Endometrium (tissue), 2 donors: ENCODE measurements around the gene TM2D1.
"Not testable (repeated sequence)": the region's sequence is repeated elsewhere in the genome, so short reads cannot be mapped to it uniquely, and the experiment has no call there.

ENCODE experiments used
- FAIRE-seq: peaks from 2 replicates; lab custom pipeline; 2012; peaks lifted over from hg19 to GRCh38; lab: Jason Lieb, UNC
- donor health status: control.
- donor health status: control.

Gene TM2D1

DNA sequence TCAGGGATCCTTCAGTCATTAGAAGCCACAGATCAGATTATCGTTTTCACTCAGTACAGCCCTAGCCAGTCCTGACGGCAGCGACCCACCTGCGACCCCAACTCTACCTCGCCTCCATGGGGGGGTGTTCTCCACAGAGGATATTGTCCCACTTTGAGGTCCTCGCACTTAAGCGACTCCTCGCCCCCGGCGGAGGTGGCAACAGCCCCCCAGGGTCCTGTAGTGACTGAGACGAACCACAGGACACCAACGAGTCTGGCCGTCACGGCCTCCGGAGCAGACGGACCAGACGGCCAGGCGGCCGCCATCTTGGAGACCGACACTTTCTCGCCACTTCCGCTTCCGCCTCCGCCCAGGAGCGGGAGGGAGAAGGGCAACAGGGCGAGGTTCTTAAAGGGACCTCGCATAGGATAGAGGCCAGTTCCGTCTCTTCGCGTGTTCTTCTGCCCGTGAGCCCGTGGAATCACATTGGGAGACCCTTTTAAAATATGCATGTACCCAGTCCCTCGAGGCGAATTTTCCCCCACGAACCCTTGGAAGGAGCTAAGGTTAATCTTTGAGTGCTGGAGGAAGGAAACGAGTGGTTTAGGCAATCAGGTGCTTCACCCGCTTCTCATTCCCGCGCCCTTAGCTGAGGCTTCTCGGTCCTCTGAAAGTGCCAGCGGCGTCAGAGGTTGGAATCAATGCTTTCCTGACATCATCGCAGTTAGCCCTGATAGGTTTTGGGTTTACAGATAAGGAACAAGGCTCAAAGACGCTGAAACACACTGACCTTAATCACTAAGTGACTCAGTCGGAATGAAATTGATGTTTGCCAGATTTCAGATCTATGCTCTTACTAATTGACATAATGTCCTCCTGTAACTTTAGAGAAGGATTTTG is at the start of gene TM2D1:
Gene TM2D1, minus strand, starts transcription at position 329 of the 882 bp plus-strand sequence. Its CDS starts 21 bp downstream, at position 308.
- no peak for FAIRE-seq

DNA sequence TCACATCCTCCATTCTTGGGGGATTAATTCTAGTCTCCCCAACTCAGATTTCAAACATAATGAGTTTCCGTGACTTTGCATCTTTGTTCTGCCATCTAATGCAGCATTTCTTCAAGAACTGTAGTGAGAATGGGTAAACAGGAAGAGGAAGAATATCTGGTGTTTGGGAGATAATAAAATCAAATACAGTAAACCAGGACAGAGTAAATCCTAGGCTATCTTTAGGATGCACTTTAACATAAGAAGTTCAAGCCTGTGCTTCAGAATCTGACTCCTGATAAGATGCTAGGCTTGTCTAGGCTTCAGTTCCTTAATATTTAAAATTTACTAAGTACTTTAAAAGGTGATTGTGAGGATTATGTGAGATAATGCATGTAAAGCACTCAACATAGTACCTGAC is 45.2 kb upstream of the TM2D1 start:
- no peak for FAIRE-seq

DNA sequence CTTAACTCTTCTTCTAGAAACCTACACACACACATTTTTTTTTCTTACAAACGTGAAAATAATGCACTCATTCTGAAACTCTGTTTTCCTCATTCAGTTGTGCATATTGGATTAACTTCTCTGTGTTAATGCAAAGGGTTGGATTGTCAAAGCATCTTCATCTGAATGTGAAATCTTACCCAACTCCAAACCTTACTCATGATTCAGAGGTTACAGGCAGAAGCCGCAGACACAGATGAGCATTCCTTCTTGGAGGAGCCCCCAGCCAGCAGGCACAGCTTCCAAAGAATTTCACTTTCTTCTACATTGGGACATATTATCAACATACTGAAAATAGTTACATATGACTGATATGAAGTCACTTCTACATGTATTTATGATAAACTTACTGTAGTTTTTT is 33.0 kb upstream of the TM2D1 start:
- no peak for FAIRE-seq

DNA sequence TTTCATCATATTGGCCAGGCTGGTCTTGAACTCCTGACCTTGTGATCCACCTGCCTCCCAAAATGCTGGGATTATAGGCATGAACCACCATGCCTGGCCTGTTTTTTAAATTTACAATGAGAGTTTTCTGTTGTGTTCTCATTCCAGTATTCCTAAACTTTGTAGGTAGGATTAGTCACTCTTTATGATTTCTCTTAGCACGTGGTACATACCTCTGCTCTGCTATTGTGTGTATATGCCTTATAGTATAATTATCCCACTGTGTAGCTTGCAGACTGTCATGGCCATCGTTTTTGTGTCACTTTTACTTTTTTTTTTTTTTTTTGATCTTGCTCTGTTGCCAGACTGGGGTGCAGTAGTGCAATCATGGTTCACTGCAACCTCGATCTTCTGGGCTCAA is 31.8 kb upstream of the TM2D1 start:
- no peak for FAIRE-seq

DNA sequence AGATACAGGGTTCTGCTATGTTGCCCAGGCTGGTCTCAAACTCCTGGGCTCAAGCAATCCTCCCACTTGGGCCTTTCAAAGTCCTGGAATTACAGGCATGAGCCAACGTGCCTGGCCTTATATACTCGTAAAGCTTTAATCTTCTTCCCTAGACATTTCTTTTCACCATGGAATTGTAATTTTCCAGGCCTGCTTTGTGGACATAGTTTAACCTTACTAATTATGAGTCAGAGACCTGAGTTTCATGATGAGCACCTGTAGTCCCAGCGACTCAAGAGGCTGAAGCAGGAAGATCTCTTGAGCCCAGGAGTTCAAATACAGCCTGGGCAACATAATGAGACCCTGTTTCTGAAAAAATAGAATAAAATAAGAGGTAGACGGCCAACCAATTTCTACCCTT is 29.6 kb upstream of the TM2D1 start:
- no peak for FAIRE-seq

DNA sequence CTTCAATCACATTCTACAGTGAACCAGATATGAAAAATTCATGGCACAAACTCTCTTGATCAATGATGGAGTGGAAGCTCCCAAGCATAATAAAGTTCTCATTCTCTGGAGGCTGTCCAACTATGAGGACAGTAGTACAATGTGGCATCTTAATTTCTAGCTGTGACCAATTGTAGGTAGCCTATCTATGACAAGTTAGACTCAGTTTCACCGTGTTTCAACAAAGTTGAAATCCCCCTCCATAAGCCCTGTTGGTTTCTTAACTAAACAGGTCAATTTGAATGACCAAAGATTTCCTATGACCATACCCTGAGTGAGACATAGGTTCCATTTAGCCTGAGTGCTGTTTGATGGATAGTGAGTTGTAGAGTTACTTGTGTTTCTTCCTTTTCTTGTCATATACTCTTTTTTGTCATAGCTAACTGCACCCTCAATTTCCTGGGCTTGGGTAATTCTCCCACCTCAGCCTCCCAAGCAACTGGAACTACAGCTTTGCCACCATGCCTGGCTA is 29.1 kb upstream of the TM2D1 start:
- FAIRE-seq: no peak

DNA sequence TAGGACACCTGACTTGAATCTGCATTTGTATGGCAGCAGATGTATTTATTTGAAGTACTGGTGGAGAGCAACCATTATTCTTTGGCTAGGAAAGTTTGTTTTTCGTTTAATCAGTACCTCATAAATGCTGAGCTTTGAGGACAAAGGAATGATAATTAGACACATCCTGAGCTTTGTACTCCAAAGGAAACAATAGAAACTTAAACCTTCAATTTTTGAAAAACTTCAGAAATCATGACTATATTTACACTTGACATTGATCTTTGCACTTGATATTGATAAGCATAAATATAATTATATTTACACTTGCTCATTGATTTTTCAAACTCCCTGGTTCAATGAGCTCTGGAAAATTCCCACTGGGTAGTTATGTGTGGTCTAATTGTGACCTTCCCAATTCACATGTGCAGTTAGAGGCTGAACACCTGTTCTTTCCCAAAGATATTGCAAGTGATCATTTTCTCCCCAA is 28.0 kb upstream of the TM2D1 start:
- FAIRE-seq: no peak

DNA sequence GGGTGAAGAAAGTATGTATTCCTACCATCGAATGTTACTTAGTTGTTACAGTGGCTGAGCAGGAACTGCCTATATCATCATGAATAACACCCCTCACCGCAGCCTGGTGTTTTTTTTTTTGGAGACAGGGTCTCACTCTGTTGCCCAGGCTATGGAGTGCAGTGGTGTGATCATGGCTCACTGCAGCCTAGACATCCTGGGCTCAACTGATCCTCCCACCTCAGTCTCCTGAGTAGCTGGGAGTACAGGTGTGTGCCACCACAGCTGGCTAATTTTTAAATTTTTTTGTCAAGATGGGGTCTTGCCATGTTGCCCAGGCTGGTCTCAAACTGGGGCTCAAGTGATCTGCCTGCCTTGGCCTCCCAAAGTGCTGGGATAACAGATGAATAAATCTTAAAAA is 24.6 kb upstream of the TM2D1 start:
- FAIRE-seq: no peak

DNA sequence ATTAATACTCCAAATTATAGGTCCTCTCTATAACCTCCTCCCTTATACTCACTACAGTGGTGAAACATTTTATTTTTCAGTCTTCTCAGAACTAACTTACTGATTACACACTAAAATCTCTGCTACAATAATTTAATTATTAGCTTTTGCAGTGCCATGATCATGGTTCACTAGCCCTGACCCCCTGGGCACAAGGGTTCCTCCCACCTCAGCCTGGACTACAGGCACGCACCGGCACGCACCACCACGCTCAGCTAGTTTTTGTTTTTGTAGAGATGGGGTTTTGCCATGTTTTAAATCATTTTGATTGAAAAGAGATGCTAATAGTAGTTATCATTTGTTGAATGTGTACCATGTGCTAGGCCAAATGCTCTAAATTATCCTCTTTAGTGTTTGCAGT is 23.6 kb upstream of the TM2D1 start:
- no peak for FAIRE-seq

DNA sequence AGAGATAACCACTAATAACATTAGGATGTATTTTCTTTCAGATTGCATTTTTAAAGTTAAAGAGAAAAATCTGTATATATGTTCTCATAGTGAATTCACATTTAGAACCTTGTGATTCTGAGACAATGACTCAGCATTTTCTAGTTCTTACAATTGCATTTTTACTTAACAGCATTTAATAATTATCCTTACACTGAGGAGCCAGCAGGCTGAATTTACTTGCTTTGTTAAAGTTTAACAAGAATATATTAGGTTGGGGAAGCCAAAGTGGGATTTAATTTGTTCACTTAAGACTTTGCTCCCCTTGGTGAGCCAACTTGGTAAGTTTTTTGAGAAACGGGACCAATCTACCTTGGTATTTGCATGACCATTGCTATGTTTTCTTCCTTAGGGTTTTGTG is 21.9 kb upstream of the TM2D1 start:
- FAIRE-seq: no peak

DNA sequence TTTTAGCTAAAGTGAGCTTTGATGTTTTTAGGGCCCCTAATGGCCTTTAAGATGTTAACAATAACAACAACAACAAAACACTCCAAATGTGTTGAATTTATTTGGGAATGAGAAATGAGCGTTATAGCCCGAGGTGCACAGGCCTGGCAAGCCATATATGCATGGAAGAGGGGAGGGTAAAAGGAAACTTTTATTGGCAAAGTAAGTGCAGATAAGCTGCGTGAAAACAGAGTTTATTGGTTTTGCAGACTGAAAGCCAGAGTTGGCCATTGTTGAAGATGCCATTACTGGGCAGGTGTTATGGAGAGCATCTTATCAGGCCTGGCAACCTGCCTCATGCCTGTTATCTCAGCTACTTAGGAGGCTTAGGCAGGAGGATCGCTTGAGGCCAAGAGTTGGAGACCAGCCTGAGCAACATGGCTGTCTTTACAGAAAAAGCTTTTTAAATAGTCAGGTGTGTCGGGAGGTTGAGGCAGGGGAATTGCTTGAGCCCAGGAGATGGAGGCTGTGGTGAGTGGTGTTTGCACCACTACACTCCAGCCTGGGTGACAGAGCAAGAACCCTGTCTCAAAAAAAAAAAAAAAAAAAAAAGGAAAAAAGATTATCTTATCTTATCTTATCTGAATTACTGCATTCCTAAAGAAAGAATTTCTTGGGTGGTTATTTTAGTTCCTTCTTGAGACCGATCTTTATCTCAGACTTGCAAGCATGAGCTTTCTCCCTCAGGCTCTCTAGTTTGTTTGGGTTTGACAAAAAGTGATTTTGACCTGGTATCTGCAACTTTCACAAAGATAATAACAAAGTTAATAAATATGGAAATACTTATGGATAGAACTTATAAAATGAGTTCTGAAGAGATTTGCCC is 19.0 kb upstream of the TM2D1 start:
- FAIRE-seq: no peak

DNA sequence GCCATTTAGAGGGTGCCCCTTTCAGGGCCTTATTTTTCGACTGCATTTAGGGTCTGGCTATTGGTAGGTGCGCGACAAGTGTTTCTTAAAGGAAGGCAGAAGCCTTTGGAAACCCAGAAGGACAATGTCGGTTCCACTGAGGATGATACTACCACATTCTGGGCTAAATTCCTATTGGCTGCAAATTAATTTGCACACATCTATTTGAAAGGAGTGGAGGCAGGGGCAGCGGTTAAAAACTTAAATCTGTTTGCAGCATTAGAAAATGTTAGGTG is 18.4 kb upstream of the TM2D1 start:
- FAIRE-seq: no peak

DNA sequence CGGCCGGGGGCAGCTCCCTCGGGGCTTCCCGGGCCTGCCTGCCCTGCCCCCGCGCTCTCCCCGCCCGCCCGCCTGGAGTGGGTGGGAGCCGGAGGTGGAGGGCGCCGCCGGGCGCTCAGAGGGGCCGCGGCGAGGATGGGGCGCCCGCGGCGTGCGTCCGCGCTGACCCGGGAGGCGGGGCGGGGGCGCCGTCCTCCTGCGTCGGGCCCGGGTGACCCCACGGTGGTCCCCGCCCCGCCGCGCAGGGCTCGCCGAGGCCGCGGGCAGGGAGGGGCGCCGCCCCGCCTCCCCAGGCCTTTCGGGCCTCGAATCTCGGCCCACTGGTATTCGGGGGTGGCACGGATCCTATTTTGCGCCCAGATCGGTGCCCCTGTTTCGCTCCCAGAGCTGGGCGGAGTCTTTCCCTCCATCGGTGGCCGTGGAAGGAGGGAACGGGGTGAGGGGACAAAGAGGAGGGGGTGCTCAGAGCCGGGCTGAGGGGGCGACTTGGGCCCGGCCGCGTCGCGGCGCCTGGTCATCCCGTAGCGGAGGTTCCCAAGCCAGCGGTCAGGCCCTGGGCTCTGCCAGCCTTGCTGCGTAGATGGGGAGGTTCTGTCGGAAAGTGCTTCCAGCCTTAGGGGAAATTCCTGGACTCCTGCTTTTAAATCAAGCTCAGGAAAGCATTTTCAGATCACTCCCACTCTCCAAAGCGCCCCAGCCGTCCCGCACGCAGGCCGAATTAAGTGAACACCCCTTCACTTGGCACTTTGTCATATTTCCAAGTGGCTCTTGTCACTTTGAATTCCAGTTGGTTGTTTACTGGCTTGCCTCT is 17.9 kb upstream of the TM2D1 start:
- no peak for FAIRE-seq

DNA sequence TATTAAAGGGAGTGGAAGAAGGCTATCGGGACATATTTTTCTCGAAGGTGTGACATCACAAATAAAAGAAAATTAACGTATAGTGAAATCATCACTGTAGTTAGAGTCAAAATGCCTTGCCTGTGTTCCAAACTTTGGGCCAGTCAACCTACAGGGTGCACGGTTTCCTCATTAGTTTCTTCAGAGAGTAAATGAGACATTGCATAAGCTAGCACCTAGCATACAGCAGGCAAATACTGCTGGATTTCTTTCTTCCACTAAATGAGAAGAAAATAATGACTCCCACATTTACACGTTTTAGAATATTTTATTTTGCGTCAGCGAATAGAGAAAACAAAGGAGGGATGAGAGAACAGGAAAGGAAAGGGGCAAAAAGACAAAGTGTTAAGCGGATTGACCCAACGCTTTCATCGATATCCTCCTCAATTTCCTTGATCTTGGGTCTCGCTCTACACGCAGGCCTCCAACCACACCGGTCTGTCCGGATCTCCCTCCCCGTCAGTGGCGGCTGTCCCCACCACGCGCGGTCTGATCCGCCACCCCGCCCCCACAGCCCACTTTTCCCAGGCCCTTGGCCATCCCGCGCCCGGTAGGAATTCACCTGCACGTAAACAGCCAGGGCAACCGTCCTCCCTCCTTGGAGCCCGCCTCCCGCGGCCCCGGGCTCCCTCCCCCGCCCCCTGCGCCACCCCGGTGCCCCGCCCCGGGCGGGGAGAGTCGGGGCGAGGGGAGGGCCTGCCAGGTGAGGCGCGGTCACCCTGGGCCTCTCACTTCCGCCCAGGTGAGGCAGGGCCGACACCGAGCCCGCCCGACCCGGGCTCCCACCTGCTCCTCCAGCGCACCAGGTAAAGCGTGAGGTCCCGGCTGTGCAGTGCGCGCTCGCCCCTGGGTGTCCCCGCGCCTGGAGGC is 17.0 kb upstream of the TM2D1 start, which contains the start of gene PATJ:
Gene PATJ, plus strand, starts transcription at position 770 of the 909 bp plus-strand sequence. CDS start 20,413 bp downstream, outside the sequence.
- no peak for FAIRE-seq

DNA sequence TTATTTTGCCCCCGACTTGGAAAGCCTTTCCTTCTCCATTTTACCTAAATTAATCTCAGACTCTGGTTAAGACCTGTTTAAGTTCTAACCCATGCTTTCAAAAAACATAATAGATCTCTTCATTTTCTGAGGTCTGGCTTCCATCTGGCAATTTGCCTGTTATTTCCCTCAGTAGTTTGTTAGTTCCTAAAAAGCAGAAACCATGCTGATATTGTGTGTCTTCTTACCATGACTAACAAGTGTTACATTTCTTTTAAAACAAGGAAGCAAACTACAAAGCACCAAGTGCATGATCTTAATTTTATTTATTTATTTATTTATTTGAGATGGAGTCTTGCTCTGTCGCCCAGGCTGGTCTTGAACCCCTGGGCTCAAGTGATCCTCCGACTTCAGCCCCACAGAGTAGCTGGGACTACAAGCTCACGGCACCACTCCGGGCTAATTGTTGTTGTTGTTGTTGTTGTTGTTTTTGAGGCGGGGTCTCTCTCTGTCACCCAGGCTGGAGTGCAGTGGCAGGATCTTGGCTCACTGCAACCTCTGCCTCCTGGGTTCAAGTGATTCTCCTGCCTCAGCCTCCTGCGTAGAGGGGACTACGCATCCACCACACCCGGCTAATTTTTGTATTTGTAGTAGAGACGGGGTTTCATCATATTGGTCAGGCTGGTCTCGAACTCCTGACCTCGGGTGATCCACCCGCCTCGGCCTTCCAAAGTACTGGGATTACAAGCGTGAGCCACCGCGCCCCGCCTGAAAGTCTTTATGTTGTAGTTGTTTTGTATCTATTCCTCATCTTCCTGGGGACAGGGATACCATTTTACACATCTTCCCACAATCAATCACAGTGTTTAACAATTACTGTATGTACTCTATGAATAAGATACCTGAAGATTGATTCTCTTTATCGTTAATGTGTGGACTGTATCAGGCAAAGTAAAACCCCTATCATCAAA is 16.1 kb upstream of the TM2D1 start:
- no peak for FAIRE-seq

DNA sequence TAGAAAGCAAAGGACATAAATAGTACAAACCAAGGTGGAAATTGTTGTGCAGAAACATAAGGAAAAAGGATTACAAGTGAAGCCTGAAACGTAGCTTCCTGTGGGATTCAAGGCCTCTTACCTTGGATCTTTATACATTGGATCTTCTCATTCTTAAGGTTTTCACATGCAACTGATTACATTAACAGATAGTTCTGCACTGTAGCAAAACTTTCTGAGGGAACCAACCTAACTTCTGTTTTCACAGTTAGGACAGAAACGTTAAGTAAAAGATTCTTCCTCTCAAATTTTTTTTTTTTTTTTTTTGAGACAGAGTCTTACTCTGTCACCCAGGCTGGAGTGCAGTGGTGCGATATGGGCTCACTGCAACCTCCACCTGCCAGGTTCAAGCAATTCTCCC is 7.8 kb upstream of the TM2D1 start:
- FAIRE-seq: no peak

DNA sequence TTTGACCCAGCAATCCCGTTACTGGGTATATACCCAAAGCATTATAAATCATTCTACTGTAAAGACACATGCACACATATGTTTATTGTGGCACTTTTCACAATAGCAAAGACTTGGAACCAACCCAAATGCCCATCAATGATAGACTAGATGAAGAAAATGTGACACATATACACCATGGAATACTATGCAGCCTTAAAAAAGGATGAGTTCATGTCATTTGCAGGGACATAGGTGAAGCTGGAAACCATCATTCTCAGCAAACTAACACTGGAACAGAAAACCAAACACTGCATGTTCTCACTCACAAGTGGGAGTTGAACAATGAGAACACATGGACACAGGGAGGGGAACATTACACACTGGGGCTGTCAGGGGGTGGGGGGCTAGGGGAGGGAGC is 5.7 kb upstream of the TM2D1 start:
- not testable (repeated sequence) for FAIRE-seq

DNA sequence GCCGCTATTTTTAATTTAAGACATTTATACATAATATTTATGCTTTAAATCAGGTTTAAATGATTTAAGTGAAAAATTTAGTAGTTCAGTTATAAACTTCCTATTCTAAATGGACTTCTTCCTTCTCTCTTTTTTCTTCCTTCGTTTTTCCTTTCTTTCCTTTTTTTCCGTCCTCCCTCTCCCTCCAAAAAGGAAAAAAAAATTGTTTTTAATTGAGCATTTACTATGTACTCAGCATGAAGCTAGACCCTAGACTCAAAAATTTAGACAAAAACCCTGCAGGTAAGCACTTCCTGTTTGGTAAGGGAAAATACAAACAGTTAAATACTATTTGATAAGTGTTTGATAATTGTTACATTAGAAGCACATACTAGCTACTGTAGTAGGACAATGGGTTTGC is 2.6 kb upstream of the TM2D1 start:
- no peak for FAIRE-seq

DNA sequence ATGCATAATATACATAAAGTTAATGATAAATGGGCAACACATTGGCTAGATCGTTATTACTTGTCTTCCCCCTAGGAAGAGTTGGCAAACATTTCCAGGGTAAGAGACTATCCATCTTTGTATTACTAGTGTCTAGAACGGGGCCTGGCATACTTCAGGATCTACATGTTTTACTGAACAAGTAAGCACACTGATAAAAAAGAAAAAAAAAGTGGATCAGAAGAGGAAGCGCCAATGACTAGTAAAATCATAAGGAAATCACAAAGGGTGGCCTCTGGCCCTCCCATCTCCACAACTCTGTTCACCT is 482 bp downstream of the TM2D1 start:
- FAIRE-seq: no peak
